HG03025 (cell line): Measurements from ENCODE around the gene RFX2.
"Not testable (repeated sequence)": the region's sequence is repeated elsewhere in the genome, so short reads cannot be mapped to it uniquely, and the experiment has no call there.

Source experiments
- ATAC-seq: cut with Tn5 transposase; IDR thresholded peaks from one replicate; pipeline ENCODE4 v1.9.1; 2021; ENCODE audit warnings: mild to moderate bottlenecking, moderate library complexity; ENCODE audit not compliant: unreplicated experiment, low FRiP score

Gene RFX2

DNA sequence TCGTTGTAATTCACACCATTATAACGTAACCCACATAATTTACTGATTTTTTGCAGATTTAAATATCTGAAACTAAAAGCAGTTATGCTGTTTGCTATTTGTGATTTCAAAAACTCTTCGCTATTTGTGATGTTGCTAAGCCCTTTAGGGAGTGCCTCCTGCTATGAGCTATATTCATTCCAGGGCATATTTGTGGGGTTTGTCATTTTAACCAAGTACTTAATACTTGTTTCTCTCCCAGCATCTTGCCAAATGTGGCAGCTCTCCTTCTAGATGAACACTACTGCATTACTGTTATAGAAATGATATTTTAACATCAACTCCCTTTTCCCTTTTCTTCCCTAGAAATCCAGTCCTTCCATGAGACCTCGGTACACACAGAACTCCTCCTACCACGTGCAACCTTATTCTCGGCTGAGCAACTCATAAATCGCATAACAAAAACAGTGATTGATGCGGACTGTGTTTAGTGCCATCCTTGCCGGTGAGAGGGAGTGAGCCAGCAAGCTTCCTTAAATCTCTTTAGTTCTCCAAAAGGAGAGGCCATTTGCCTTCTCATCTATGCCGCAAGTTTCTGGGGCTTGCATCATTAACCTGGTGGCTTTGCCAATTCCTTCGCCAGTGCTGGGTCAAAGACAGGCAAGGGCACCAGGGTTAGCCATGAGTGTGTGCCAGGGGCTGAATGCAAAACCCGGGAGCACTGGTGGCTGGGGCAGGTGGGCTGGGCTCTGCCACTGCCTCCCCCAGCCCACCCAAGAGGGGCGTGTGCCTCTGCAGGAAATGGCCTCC is 33.4 kb downstream of the RFX2 start:
- no peak for ATAC-seq

DNA sequence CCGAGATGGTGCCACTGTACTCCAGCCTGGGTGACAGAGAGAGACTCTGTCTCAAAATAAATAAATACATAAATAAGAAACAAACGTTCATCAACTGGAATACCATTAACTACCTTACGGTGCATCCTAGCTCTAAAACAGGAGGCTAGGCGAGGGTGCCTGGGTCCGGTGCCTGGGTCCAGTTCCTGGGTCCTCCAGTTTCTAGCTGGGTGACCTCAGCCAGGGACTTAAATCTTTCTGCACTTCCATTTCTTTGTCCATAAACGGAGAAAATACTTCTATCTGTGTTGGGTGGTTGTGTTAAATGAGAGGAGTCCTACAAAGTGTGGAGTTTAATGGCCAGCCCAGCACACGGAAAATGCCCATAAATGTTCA is 34.0 kb downstream of the RFX2 start:
- no peak for ATAC-seq

DNA sequence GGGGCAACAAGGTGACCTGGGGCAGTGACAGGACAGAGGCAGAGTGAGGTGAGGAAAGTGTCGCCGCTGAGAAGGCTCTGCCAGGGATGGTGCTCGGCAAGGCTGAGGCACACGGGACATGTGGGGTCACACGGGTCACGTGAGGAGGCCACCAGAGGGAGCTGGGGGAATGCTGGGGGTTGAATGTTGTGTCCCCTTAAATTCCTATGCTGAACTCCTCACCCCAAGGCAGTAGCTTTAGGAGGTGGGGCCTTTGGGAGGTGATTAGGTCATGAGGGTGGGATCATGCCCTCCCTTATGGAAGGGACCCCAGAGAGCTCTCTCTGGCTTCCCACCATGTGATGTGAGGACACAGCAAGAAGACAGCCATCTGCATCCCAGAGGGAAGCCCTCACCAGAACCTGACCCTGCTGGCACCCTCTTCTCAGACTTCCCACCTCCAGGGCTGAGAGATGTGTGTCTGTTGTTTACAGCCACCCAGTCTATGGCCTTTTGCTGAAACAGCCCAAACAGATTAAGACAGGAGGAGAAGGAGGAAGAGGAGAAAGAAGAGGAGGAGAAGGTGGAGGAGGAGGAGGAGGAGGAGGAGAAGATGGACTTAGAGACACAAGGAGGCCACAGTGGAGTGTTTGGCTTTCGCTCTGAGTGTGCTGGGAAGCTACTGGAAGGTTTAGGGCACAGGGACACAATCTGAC is 35.4 kb downstream of the RFX2 start:
- no peak for ATAC-seq

DNA sequence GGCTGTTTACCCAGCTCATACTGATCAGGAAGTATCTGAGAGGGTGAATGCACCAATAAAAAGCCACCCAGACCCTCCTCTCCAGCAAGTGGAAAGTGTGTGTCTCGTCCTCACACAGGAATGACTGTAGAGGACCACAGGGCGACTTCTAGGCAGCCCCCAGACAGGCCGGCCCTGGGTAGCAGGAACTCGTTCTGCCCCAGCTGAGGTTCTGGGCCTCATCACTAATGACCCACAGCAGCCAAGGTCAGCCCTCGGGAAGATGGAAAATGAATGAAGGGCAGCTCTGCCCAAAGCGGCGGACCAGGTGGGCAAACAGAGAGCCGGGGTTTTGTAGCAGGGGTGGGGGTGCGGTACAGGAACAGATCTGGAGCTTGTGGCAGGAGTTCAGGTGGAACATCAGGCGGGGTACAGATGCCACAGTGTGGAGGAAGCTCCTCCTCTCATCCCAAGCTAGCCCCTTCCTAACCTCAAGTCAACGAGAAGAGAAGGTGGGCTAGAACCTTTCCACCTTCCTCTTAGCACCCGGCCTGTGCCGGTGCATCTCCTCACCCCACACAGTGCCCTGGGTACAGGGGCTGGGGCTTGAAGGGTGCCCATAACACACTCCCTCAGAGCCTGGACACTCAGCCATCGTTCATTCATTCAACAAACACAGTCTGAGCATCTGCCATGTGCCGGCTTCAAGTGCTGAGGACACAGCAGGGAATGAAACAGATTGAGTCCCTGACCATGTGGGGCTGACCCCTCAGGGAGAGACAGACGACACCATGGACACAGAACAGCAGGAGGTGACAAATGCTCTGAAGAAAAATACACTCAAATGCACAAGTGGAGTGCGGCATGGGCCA is 36.2 kb downstream of the RFX2 start:
- ATAC-seq = no peak

DNA sequence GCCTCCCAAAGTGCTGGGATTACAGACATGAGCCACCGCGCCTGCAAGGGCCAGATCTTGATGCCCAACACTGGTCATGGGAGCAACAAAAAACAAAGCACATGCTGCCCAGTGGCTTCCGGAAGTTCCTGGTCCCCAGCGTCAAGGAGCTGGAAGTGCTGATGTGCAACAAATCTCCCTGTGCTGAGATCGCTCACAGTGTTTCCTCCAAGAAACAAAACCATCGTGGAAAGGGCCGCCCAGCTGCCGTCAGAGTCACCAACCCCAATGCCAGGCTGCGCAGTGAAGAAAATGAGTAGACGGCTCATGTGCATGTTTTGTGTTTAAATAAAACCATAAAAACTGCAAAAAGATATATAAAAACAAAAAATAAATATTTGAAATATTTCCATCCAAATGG is 37.1 kb downstream of the RFX2 start:
- ATAC-seq = not testable (repeated sequence)

DNA sequence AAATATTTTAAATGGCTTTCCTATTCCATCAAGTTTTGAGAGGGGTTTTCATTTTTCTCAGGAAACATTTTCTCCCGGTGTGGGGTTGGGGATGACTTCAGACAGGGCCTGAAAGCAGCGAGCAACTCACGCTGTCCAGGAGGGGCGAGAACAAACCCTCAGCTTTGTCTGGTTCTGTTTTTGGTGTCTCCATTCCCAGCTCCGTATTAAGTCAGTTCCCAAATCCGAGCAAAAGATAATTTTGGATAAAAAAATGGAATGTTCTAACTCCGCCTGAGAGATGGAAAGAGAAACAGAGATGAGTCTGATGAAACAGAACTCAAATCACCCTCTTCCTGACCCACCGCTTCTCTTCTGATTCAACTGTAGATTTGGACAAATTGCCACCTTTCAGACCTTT is 38.4 kb downstream of the RFX2 start:
- ATAC-seq = no peak

DNA sequence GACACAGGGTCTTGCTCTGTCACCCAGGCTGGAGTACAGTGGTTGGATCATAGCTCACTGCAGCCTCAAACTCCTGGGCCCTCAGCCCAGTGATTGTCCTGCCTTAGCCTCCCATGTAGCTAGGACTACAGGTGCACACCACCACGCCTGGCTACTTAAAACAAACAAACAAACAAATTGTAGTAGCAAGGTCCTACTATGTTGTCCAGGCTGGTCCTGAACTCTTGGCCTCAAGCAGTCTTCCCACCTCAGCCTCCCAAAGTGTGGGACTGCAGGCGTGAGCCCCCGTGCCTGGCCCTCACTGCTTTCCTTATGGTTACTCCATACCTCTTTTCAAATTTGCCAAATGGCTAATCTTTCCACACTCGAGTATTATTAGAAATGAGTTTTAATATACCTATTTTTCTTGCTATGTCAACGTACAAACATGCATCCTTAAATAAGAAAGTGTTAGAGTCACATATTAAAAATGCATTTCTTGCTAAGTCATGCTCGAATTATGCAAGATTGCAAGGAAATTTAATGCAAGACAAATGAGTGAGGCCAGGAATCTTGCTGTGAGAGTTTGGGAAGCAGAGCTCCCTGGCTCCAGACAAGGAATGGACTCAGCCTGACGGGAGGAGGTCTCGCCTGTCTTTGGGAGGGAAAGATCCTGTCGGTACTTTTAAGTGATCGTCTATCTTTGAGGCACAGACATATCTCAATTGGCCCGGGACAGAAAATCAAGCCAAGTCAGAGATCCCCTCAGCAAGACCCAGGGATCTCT is 39.4 kb downstream of the RFX2 start:
- no peak for ATAC-seq

DNA sequence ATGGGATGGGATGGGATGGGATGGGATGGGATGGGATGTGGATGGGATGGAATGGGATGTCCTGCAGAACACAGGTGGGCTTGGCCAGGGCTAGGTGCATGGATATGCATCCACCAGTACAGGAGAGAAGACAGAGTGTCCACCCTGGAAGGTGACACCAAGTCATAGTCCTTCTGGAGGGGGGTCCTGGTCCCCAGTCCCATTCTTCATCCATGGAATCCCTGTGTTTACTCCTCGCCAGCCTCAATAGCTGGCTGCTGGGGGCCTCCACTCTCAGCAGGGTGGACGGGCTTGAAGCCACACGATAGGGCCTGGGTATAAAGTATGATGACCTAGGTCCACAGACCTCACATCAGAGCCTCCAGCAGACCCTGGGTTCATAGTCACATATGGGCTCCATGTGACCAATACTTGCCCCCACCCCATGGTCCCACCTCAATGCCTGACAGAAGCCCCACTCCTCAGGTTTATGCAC is 40.1 kb downstream of the RFX2 start:
- ATAC-seq = no peak

DNA sequence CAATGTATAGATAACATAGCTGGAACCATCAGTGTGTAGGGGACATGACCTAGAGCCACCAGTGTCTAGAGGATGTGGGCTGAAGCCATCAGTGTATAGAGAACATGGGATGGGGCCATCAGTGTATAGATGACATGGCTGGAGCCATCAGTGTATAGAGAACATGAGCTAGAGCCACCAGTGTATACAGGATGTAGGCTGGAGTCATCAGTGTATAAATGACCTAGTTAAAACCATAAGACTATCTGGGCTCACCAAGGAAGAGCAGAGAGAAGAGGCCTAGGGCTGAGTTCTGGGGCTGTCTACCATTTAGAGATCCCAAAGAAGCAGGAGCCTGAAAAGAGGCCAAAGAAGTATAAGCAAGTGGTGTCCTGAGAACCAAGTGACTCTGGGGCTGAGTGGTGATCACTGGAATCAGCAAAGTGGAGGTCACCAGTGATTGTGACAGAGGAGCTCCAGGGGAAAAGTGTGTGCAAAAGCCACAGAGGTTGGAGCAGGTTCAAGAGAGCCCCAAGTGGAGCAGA is 41.0 kb downstream of the RFX2 start:
- ATAC-seq = no peak

DNA sequence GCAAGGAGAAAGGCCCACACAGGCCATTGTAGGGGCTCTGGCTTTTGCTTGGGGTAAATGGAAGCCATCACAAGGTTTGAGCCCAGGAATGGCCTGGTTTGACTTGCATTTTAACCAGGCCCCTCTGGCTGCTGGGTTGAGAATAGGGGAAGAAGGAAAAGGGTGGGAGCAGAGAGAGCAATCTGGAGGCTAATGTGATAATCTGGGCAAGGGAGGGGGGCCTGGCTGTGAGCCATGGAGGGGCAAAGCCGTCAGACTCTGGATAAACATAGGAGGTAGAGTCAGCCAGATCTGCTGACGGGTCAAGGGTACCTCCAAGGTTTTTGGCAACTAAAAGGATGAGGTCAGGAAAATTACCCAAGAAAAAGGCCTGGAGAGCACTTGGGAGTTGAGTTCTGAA is 41.6 kb downstream of the RFX2 start:
- ATAC-seq = no peak

DNA sequence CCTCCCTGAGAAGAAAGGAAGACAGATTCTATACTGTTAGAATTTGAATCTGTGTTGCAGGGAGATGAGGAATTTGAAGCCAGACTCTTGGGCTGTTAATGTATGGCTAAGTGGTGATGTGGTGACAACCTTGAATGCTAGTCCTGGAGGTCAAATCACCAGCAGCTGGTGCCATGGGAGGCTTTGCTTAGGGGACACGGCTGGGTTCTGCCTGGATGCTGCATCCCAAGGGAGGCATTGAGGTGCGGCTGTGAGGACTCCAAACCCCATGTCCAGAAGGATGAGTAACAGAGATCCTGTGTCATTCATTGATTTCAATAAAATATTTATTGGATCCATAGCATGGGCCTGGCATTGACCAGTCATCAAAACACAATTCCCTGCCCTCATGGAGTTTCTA is 42.3 kb downstream of the RFX2 start:
- no peak for ATAC-seq

DNA sequence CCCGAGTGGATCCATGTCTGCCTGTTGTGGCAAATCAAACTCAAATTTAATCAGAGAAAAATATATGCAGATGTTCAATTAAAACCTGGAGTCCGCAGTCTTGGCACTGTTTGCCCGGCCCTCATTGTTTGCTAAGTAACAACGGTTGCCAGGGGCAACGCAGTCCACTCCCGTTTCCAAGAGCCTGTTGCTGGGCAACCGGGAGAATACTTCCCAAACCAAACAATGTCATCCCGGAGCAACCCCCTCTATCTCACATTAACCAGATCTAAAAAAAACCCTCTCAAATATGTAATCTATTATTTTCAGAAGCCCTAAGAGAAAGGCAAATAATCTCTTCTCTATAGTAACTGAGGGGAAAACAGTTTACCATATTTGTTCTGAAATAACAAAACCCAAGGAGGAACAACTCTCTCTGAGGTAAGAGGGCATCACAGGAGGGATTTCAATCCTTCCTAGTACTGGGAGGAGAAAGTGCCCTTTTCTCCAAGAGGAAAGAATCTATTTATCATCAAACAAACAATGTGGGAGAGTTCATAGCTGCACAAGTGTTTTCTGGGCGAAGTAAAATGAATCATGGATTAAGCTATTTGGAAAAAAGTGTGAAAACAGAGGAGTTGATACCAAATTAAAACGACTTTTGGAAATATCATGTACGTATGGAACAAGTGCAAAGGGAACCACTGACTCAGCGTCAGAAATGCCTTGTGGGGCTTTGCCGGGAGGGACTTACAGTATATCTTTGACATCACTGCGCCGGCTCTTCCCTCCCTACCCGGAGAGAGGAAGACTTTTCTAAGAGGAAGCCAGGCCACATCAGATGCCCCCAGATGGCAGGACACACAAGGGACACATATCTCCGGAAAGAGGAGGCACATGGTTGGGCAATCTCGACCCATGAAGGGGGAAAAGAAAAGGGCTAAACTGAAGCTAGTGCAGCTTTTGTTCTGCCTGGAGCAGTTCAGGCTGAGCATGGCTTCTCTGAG is 43.3 kb downstream of the RFX2 start:
- no peak for ATAC-seq

DNA sequence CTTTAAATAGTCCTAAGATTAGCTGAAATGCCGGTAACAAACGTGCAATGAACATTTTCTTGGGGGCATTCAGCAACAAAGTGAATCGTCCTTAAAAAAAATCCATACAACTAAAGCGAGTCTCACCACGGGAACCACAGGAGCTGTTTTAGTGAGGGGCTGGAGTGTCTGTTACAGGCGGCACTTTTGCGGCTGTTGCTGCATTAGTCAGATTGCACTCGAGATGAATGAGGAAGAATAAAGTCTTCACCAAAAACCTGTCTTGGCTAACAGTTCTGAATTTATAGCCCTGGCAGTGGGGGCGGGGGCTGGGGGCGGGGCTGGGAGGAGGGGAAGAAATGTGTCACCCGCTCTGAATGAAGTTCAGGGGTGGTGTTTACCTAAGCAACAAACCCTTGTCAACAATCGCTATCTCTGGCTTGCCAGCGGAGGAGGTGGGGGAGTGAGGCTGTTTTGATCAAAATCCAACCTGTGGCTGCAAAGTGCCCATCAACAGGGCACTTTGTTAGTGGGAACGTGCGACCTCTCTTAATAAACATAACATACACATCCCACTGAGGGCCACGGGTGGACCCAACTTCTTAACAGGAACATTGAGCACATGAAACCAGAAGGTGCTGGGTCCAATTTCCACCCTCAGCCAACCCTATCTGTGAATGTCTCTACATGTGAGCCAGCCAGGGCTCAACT is 44.5 kb downstream of the RFX2 start:
- no peak for ATAC-seq

DNA sequence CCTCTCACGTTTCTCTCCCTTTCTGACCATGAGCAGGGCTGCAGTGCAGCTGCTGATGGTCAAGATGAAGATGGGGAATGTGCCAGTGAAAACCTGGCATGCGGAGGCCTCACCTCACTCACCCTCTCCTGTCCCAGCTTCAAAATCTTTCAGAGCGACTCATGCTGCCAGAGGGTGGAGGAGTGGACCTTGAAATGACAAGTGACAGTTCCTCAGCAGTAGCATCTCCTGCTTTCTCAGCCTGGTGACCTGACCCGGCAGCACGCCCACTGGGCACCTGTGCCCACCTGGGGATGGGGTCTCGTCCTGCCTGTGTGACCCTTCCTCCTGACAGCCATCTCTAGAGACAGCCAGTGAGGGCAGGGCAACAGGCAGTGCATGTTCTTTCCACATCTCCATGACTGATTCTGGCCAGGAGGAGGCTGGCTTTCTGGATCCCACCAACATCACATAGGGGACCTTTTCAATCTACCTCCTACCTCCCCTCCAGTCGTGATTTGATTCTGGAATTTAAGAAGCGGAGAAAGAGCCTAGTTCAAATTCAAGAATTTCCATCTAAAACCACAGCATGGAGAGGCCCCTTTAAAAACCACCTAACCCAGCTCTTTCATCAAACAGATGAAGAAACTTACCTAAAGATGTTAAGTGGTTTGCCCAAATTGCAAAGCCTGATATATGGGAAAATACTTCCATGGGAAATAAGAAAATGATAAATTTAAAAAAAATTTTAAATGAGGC is 45.8 kb downstream of the RFX2 start:
- no peak for ATAC-seq

DNA sequence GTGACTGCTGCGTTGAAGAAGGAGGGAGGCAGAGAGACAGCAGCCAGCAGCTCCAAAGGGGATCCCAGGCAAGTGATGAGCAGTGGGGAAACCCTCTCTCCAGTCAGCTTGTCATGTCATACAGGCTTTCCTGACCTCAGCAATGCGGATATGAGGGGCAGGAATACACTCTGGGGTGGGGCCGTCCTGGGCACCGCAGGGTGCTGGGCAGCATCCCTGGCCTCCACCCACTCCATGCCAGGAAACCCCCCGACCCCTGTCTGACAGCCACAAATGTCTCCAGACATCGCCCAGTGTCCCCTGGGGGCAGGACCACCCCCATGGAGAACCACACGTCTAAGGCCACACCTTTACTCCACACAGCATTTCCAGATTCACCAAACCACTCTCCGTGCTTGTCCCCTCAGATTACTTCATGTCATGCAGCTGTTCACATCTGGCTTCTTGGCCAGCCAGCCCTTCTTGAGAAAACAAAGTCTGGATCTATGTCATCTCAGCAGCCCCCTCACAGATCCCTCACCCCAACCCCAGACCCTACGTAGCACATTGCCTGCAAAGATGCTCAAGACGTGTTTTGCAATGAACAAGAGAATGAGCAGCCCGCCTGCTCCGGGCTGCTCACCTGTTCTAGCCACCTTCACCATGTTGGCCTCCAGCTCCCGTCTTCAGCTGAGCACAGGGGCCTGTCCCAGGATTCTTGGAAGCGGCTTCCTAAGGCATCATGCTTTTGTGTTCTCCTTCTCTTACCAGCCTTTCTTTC is 46.5 kb downstream of the RFX2 start:
- no peak for ATAC-seq

DNA sequence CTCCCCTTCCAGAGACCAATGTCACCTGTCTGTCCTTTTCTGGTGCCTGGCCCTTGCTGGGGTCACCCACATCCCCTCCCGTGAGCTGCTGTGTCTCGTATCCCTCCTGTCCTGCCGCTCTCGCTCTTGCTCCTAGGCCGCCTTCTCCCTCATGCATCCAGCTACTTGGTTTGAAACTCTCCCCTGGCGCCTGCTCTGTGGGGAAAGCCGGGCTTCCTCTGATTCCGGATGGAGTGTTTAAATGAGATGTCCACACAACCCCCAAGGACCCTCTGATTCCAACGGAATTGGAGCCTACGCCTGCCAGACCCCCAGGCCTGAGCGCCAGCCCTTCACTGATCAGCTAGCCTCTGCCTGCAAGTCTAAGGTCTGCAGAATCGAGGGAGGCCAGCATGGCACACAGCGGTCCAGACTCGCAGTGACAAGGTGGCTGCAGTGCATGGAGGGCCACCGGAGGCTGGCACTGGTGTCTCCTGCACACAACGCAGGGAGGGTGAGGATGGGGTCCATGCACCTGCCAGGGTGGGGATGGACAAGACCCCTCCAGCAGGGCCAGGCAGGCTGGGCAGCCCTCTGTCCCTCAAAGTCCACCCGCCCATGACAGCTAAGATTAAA is 47.2 kb downstream of the RFX2 start:
- no peak for ATAC-seq

DNA sequence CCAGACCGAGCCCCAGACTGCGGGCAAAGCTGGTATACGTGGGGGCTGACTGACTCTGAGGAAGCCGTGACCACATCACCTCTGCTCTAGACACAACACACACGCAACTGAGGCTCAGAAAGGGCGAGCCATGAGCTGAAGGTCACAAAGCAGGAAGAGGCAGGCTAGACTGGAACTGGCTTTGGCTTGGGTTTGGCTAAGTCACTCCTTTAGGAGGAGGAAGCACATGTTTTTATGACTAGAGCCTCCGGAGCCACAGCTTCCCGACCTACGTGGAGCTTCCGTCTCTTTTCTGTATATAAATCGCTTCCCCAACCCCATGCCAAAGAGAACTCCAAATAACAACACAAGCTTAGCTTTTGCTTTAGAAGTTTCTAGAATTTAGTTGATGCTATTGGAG is 48.0 kb downstream of the RFX2 start:
- ATAC-seq = no peak
